ENCODE results near the gene YEATS2. TPM values are rescaled to one million over a fixed set of nuclear protein-coding genes. Genes with fewer than 3 reads are reported as not detected.
"Not testable (repeated sequence)": the region's sequence is repeated elsewhere in the genome, so short reads cannot be mapped to it uniquely, and the experiment has no call there.

YEATS2 gene
- polyA plus RNA-seq, 2 donors: 5.8 to 9.0 TPM

- Histone ChIP-seq H3K4me3 (ENCODE audit: low read depth in 1 of 2, low read length in 2 of 2) (no peak overlapping the region), H3K36me3 (ENCODE audit: control insufficient read depth in 2 of 2, insufficient read depth in 2 of 2, low read length in 1 of 2) (peaks cover 7% of the 10 kb centered on the region in 2 donors), H3K4me1 (ENCODE audit: control insufficient read depth in 2 of 2, insufficient read depth in 2 of 2, low read length in 1 of 2) (no peaks in the 10 kb centered on the region), H3K27ac (ENCODE audit: low read depth in 2 of 2, low read length in 1 of 2) (no peak overlapping the region), H3K27me3 (ENCODE audit: control insufficient read depth in 1 of 2, insufficient read depth in 2 of 2, low read length in 2 of 2) (no peaks in the 10 kb centered on the region), H3K9me3 (ENCODE audit: control insufficient read depth in 2 of 2, insufficient read depth in 1 of 2, low read depth in 1 of 2, low read length in 1 of 2) (no peaks in the 10 kb centered on the region)
- 84 to 86% methylated on average over 5 of the region's 5 CpGs for WGBS, 2 donors
These were observed 37.3 kb downstream of the YEATS2 start for GRCh38 chr3:183734750-183735494.

DNA sequence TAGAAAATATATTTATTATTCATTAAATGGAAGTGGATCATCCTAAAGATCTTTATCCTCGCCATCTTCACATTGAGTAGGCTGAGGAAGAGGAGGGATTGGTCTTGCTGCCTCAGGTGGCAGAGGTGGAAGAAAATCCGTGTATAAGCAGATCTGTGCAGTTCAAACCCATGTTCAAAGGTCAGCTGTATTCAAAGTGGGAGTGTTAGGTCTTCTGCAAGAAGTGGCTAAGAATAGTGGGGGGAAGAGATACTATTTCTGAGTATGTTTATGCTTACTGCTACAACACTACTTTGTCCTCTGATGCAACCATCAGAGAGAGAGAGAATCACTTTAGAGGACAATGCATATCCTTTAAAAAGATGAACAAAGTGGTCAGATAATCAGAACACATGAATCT lies 39.5 kb downstream of the YEATS2 start:
- H3K9me3 ChIP-seq (ENCODE audit: control insufficient read depth in 2 of 2, insufficient read depth in 1 of 2, low read depth in 1 of 2, low read length in 1 of 2): no peaks in the 10 kb centered on the region
- WGBS, 2 donors: 87 to 92% methylated on average over 2 of the region's 2 CpGs
- H3K36me3 ChIP-seq (ENCODE audit: control insufficient read depth in 2 of 2, insufficient read depth in 2 of 2, low read length in 1 of 2): peaks cover 3 to 7% of the 10 kb centered on the region in 2 donors
- no peaks in the 10 kb centered on the region for H3K4me1 ChIP-seq (ENCODE audit: control insufficient read depth in 2 of 2, insufficient read depth in 2 of 2, low read length in 1 of 2)
- no peak overlapping the region for H3K27ac ChIP-seq (ENCODE audit: low read depth in 2 of 2, low read length in 1 of 2)
- H3K4me3 ChIP-seq (ENCODE audit: low read depth in 1 of 2, low read length in 2 of 2): no peak overlapping the region
- no peaks in the 10 kb centered on the region for H3K27me3 ChIP-seq (ENCODE audit: control insufficient read depth in 1 of 2, insufficient read depth in 2 of 2, low read length in 2 of 2)

GRCh38 chr3:183740154-183740553 lies 42.6 kb downstream of the YEATS2 start:
- H3K4me1 ChIP-seq (ENCODE audit: control insufficient read depth in 2 of 2, insufficient read depth in 2 of 2, low read length in 1 of 2); H3K27ac ChIP-seq (ENCODE audit: low read depth in 2 of 2, low read length in 1 of 2); H3K27me3 ChIP-seq (ENCODE audit: control insufficient read depth in 1 of 2, insufficient read depth in 2 of 2, low read length in 2 of 2); H3K4me3 ChIP-seq (ENCODE audit: low read depth in 1 of 2, low read length in 2 of 2); H3K36me3 ChIP-seq (ENCODE audit: control insufficient read depth in 2 of 2, insufficient read depth in 2 of 2, low read length in 1 of 2); H3K9me3 ChIP-seq (ENCODE audit: control insufficient read depth in 2 of 2, insufficient read depth in 1 of 2, low read depth in 1 of 2, low read length in 1 of 2): not testable (repeated sequence)
- WGBS, 2 donors: 100% methylated on average over 1 of the region's 1 CpG; no CpG with 5 or more reads in 1 of the 2 donors

DNA sequence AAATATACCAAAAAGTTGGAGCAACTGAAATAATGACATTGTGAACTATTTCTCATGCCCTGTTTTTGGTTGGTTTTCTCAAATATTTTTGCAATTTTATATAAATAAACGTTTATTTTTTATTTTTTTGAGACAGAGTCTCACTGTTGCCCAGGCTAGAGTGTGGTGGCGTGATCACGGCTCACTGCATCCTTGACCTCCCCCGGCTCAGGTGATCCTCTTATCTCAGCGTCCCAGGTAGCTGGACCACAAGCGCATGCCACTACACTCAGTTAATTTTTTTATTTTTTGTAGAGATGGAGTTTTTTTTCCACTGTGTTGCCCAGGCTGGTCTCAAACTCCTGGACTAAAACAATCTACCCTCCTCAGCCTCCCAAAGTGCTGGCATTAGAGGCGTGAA lies 45.6 kb downstream of the YEATS2 start:
- 91 to 93% methylated on average over 7 of the region's 7 CpGs for WGBS, 2 donors
- H3K4me3 ChIP-seq (ENCODE audit: low read depth in 1 of 2, low read length in 2 of 2): no peak overlapping the region
- H3K27ac ChIP-seq (ENCODE audit: low read depth in 2 of 2, low read length in 1 of 2): no peak overlapping the region
- no peaks in the 10 kb centered on the region for H3K9me3 ChIP-seq (ENCODE audit: control insufficient read depth in 2 of 2, insufficient read depth in 1 of 2, low read depth in 1 of 2, low read length in 1 of 2)
- no peaks in the 10 kb centered on the region for H3K4me1 ChIP-seq (ENCODE audit: control insufficient read depth in 2 of 2, insufficient read depth in 2 of 2, low read length in 1 of 2)
- no peaks in the 10 kb centered on the region for H3K27me3 ChIP-seq (ENCODE audit: control insufficient read depth in 1 of 2, insufficient read depth in 2 of 2, low read length in 2 of 2)
- peaks cover 3 to 4% of the 10 kb centered on the region in 2 donors for H3K36me3 ChIP-seq (ENCODE audit: control insufficient read depth in 2 of 2, insufficient read depth in 2 of 2, low read length in 1 of 2)

GRCh38 chr3:183745300-183746098 lies 47.9 kb downstream of the YEATS2 start:
- Histone ChIP-seq H3K36me3 (ENCODE audit: control insufficient read depth in 2 of 2, insufficient read depth in 2 of 2, low read length in 1 of 2) (peaks cover 3 to 4% of the 10 kb centered on the region in 2 donors), H3K27me3 (ENCODE audit: control insufficient read depth in 1 of 2, insufficient read depth in 2 of 2, low read length in 2 of 2) (no peaks in the 10 kb centered on the region), H3K4me3 (ENCODE audit: low read depth in 1 of 2, low read length in 2 of 2) (no peak overlapping the region), H3K9me3 (ENCODE audit: control insufficient read depth in 2 of 2, insufficient read depth in 1 of 2, low read depth in 1 of 2, low read length in 1 of 2) (no peaks in the 10 kb centered on the region), H3K4me1 (ENCODE audit: control insufficient read depth in 2 of 2, insufficient read depth in 2 of 2, low read length in 1 of 2) (no peaks in the 10 kb centered on the region), H3K27ac (ENCODE audit: low read depth in 2 of 2, low read length in 1 of 2) (no peak overlapping the region)
- WGBS, 2 donors: 87 to 89% methylated on average over 16 of the region's 16 CpGs

- Histone ChIP-seq H3K4me1 (ENCODE audit: control insufficient read depth in 2 of 2, insufficient read depth in 2 of 2, low read length in 1 of 2) (no peaks in the 10 kb centered on the region), H3K36me3 (ENCODE audit: control insufficient read depth in 2 of 2, insufficient read depth in 2 of 2, low read length in 1 of 2) (peaks cover 6 to 12% of the 10 kb centered on the region in 2 donors), H3K9me3 (ENCODE audit: control insufficient read depth in 2 of 2, insufficient read depth in 1 of 2, low read depth in 1 of 2, low read length in 1 of 2) (no peaks in the 10 kb centered on the region), H3K27me3 (ENCODE audit: control insufficient read depth in 1 of 2, insufficient read depth in 2 of 2, low read length in 2 of 2) (no peaks in the 10 kb centered on the region), H3K4me3 (ENCODE audit: low read depth in 1 of 2, low read length in 2 of 2) (no peak overlapping the region), H3K27ac (ENCODE audit: low read depth in 2 of 2, low read length in 1 of 2) (no peak overlapping the region)
- WGBS, 2 donors: 90% methylated on average over 5 of the region's 5 CpGs
These were observed 56.5 kb downstream of the YEATS2 start for GRCh38 chr3:183754052-183754451.

DNA sequence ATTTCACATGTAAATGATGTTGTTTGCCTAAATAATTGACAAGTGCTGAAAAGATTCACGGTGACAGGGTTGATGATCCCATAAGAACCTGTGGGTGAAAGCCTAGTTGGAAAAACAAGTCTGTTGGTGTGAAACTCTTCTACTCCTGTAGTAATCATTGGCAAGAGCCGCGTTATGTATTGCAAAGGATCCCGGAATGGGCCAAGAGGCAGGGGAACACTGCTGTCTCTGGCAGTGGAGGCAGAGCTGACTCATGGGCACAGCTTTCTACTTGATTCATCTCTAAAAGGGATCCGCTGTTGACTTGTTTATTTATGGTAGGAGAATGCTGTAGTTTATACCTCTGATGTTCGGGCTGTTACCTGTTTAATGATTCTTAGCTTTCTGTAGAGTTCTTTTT lies 64.7 kb downstream of the YEATS2 start:
- WGBS, 2 donors: 92 to 95% methylated on average over 6 of the region's 6 CpGs
- Histone ChIP-seq H3K9me3 (ENCODE audit: control insufficient read depth in 2 of 2, insufficient read depth in 1 of 2, low read depth in 1 of 2, low read length in 1 of 2) (no peaks in the 10 kb centered on the region), H3K27me3 (ENCODE audit: control insufficient read depth in 1 of 2, insufficient read depth in 2 of 2, low read length in 2 of 2) (no peaks in the 10 kb centered on the region), H3K4me3 (ENCODE audit: low read depth in 1 of 2, low read length in 2 of 2) (no peak overlapping the region), H3K27ac (ENCODE audit: low read depth in 2 of 2, low read length in 1 of 2) (no peak overlapping the region), H3K4me1 (ENCODE audit: control insufficient read depth in 2 of 2, insufficient read depth in 2 of 2, low read length in 1 of 2) (no peaks in the 10 kb centered on the region), H3K36me3 (ENCODE audit: control insufficient read depth in 2 of 2, insufficient read depth in 2 of 2, low read length in 1 of 2) (peaks cover 0 to 7% of the 10 kb centered on the region in 2 donors)

- WGBS, 2 donors: 82 to 83% methylated on average over 7 of the region's 7 CpGs
- peaks cover 3 to 8% of the 10 kb centered on the region in 2 donors for H3K36me3 ChIP-seq (ENCODE audit: control insufficient read depth in 2 of 2, insufficient read depth in 2 of 2, low read length in 1 of 2)
- H3K4me1 ChIP-seq (ENCODE audit: control insufficient read depth in 2 of 2, insufficient read depth in 2 of 2, low read length in 1 of 2): no peaks in the 10 kb centered on the region
- H3K9me3 ChIP-seq (ENCODE audit: control insufficient read depth in 2 of 2, insufficient read depth in 1 of 2, low read depth in 1 of 2, low read length in 1 of 2): no peaks in the 10 kb centered on the region
- H3K4me3 ChIP-seq (ENCODE audit: low read depth in 1 of 2, low read length in 2 of 2): no peak overlapping the region
- H3K27ac ChIP-seq (ENCODE audit: low read depth in 2 of 2, low read length in 1 of 2): no peak overlapping the region
- H3K27me3 ChIP-seq (ENCODE audit: control insufficient read depth in 1 of 2, insufficient read depth in 2 of 2, low read length in 2 of 2): no peaks in the 10 kb centered on the region
These were observed 67.5 kb downstream of the YEATS2 start for GRCh38 chr3:183764847-183765731.

DNA sequence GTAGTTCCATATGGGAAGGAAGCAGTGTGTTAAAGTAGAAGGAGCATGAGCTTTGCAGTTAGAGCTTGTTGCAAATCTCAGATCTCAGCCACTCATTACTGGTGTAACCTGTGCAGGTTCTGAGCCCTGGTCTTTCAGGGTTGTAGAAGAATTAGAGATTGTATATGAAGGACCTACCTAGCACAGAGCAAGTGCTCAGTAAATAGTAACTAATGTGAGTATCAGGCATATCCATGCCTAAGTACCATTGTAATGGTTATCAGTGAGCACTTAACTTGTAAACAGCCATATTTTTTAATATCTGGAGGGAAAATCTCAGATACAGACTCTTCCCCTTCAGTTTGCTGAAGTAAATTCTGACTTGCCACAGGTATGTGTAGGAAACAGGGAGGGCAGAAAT lies 68.5 kb downstream of the YEATS2 start:
- no peak overlapping the region for H3K27ac ChIP-seq (ENCODE audit: low read depth in 2 of 2, low read length in 1 of 2)
- H3K9me3 ChIP-seq (ENCODE audit: control insufficient read depth in 2 of 2, insufficient read depth in 1 of 2, low read depth in 1 of 2, low read length in 1 of 2): no peaks in the 10 kb centered on the region
- H3K27me3 ChIP-seq (ENCODE audit: control insufficient read depth in 1 of 2, insufficient read depth in 2 of 2, low read length in 2 of 2): no peaks in the 10 kb centered on the region
- H3K36me3 ChIP-seq (ENCODE audit: control insufficient read depth in 2 of 2, insufficient read depth in 2 of 2, low read length in 1 of 2): peaks cover 3 to 8% of the 10 kb centered on the region in 2 donors
- no peaks in the 10 kb centered on the region for H3K4me1 ChIP-seq (ENCODE audit: control insufficient read depth in 2 of 2, insufficient read depth in 2 of 2, low read length in 1 of 2)
- no peak overlapping the region for H3K4me3 ChIP-seq (ENCODE audit: low read depth in 1 of 2, low read length in 2 of 2)

All from esophagus (tissue), 2 donors.